H9 (cell line): Measurements from ENCODE around the gene ASF1B. TPM values are rescaled to one million over a fixed set of nuclear protein-coding genes. Genes with fewer than 3 reads are reported as not detected.

Experiments
- DNase-seq: peaks from one replicate; pipeline ENCODE4 v3.0.0-alpha.2; 2017
- H2AFZ ChIP-seq: one replicate; pipeline ENCODE4 v1.6.1; 2013; ENCODE audit warnings: mild to moderate bottlenecking, low read length, control low read depth, moderate library complexity
- H2AK5ac ChIP-seq: 2 replicates; pipeline ENCODE4 v1.6.1; 2013; ENCODE audit warnings: low read length, control low read depth, mixed read lengths; ENCODE audit not compliant: insufficient read length
- H2BK120ac ChIP-seq: one replicate; pipeline ENCODE4 v1.6.1; 2013; ENCODE audit warnings: low read depth, mild to moderate bottlenecking, low read length, control low read depth, inconsistent platforms; ENCODE audit not compliant: poor library complexity, severe bottlenecking
- H2BK12ac ChIP-seq: 2 replicates; pipeline ENCODE4 v1.6.1; 2013; ENCODE audit warnings: low read length, control low read depth, mixed read lengths, low read depth; ENCODE audit not compliant: insufficient read length
- H2BK15ac ChIP-seq: 2 replicates; pipeline ENCODE4 v1.6.1; 2013; ENCODE audit warnings: low read depth, low read length, control low read depth
- H2BK20ac ChIP-seq: one replicate; pipeline ENCODE4 v1.6.1; 2013; ENCODE audit warnings: low read depth, mild to moderate bottlenecking, low read length, control low read depth, inconsistent platforms; ENCODE audit not compliant: poor library complexity, severe bottlenecking
- H2BK5ac ChIP-seq: 2 replicates; pipeline ENCODE4 v1.6.1; 2013; ENCODE audit warnings: low read length, control low read depth, mixed read lengths; ENCODE audit not compliant: insufficient read length
- H3K14ac ChIP-seq: 2 replicates; pipeline ENCODE4 v1.6.1; 2013; ENCODE audit warnings: low read length, control low read depth; ENCODE audit not compliant: insufficient read depth
- H3K18ac ChIP-seq: 2 replicates; pipeline ENCODE4 v1.6.1; 2013; ENCODE audit warnings: low read depth, mild to moderate bottlenecking, mixed read lengths, low read length, control low read depth; ENCODE audit not compliant: insufficient read length
- H3K23ac ChIP-seq: 2 replicates; pipeline ENCODE4 v1.6.1; 2013; ENCODE audit warnings: low read length, control low read depth, mixed read lengths, low read depth; ENCODE audit not compliant: insufficient read length
- H3K23me2 ChIP-seq: 2 replicates; pipeline ENCODE4 v1.6.1; 2013; ENCODE audit warnings: low read depth, mild to moderate bottlenecking, mixed read lengths, low read length, control low read depth; ENCODE audit not compliant: insufficient read length, poor library complexity, severe bottlenecking
- H3K27ac ChIP-seq: 2 replicates; pipeline ENCODE4 v1.5.1; 2013; ENCODE audit warnings: low read length, control low read depth, mixed read lengths, low read depth; ENCODE audit not compliant: insufficient read length
- H3K27me3 ChIP-seq: 2 replicates; pipeline ENCODE4 v1.6.1; 2013; ENCODE audit warnings: low read length, control low read depth, inconsistent platforms; ENCODE audit not compliant: insufficient read depth
- H3K4ac ChIP-seq: 2 replicates; pipeline ENCODE4 v1.6.1; 2013; ENCODE audit warnings: low read depth, mild to moderate bottlenecking, control low read depth, inconsistent platforms, low read length, moderate library complexity
- H3K4me1 ChIP-seq: 2 replicates; pipeline ENCODE4 v1.6.1; 2013; ENCODE audit warnings: low read length, control low read depth, inconsistent platforms; ENCODE audit not compliant: insufficient read depth
- H3K4me2 ChIP-seq: 2 replicates; pipeline ENCODE4 v1.6.1; 2013; ENCODE audit warnings: low read length, control low read depth, mixed read lengths; ENCODE audit not compliant: insufficient read length, insufficient read depth
- H3K56ac ChIP-seq: 2 replicates; pipeline ENCODE4 v1.6.1; 2013; ENCODE audit warnings: low read depth, mild to moderate bottlenecking, mixed read lengths, low read length, control low read depth; ENCODE audit not compliant: insufficient read length
- H3K79me1 ChIP-seq: 2 replicates; pipeline ENCODE4 v1.6.1; 2013; ENCODE audit warnings: low read depth, mild to moderate bottlenecking, moderate library complexity, low read length, control low read depth, inconsistent platforms; ENCODE audit not compliant: insufficient read depth, poor library complexity, severe bottlenecking
- H3K79me2 ChIP-seq: 2 replicates; pipeline ENCODE4 v1.6.1; 2013; ENCODE audit warnings: low read length, control low read depth, inconsistent platforms; ENCODE audit not compliant: insufficient read depth
- H3K9ac ChIP-seq: 2 replicates; pipeline ENCODE4 v1.6.1; 2013; ENCODE audit warnings: low read length, control low read depth, mixed read lengths; ENCODE audit not compliant: insufficient read length; ENCODE audit errors: extremely low read depth
- H3K9me3 ChIP-seq: one replicate; pipeline ENCODE4 v1.6.1; 2013; ENCODE audit warnings: low read depth, low read length, inconsistent platforms; ENCODE audit not compliant: control insufficient read depth
- H3T11ph ChIP-seq: one replicate; pipeline ENCODE4 v1.6.1; 2013; ENCODE audit warnings: mild to moderate bottlenecking, low read length, control low read depth, inconsistent platforms
- H4K20me1 ChIP-seq: one replicate; pipeline ENCODE4 v1.6.1; 2013; ENCODE audit not compliant: control insufficient read depth, insufficient read length, insufficient read depth
- H4K5ac ChIP-seq: 2 replicates; pipeline ENCODE4 v1.6.1; 2013; ENCODE audit warnings: low read depth, mild to moderate bottlenecking, mixed read lengths, low read length, control low read depth; ENCODE audit not compliant: insufficient read length
- H4K8ac ChIP-seq: replicated peaks from 2 replicates; pipeline ENCODE4 v1.6.1; 2013; ENCODE audit warnings: low read length, control low read depth, mixed read lengths, low read depth; ENCODE audit not compliant: insufficient read length
- H4K91ac ChIP-seq: 2 replicates; pipeline ENCODE4 v1.6.1; 2013; ENCODE audit warnings: low read depth, mild to moderate bottlenecking, moderate library complexity, mixed read lengths, low read length, control low read depth; ENCODE audit not compliant: insufficient read length
- H3K27ac Mint-ChIP-seq, 3 experiments: 2 replicates in 2 of 3; 3 replicates in 1 of 3; pipeline ENCODE4 v1.8.0; 2020 to 2021; ENCODE audit warnings: mixed read lengths in 3 of 3, mild to moderate bottlenecking in 1 of 3, moderate library complexity in 1 of 3
- H3K27me3 Mint-ChIP-seq: 2 replicates; pipeline ENCODE4 v1.8.0; 2021; ENCODE audit warnings: low read depth, mild to moderate bottlenecking, moderate library complexity, mixed read lengths
- H3K36me3 Mint-ChIP-seq, 3 experiments: 2 replicates in 2 of 3; 3 replicates in 1 of 3; pipeline ENCODE4 v1.8.0; 2020 to 2021; ENCODE audit warnings: low read depth in 3 of 3, mixed read lengths in 3 of 3; ENCODE audit not compliant: insufficient read depth in 1 of 3
- H3K4me1 Mint-ChIP-seq, 2 experiments: 2 replicates each; pipeline ENCODE4 v1.8.0; 2020; ENCODE audit warnings: mixed read lengths in 2 of 2
- H3K4me3 Mint-ChIP-seq, 2 experiments: 2 replicates in 1 of 2; 3 replicates in 1 of 2; pipeline ENCODE4 v1.8.0; 2020 to 2021; ENCODE audit warnings: mild to moderate bottlenecking in 2 of 2, mixed read lengths in 2 of 2, moderate library complexity in 1 of 2
- H3K9me3 Mint-ChIP-seq, 2 experiments: 2 replicates in 1 of 2; 3 replicates in 1 of 2; pipeline ENCODE4 v1.8.0; 2020; ENCODE audit warnings: mild to moderate bottlenecking in 2 of 2, mixed read lengths in 2 of 2, moderate library complexity in 1 of 2
- CTCF ChIP-seq: fragments of 200-600 bp; sonication (generic); conservative IDR thresholded peaks from 3 replicates; pipeline ENCODE4 v1.8.0; 2021; ENCODE audit warnings: antibody characterized with exemption, mild to moderate bottlenecking
- WGBS: extraction: QIAGEN DNeasy Blood & Tissue Kit; methylation state at CpG from one replicate; pipeline ENCODE4 v1.1.7; 2013; ENCODE audit warnings: missing lambda C conversion rate, low lambda C conversion rate, mixed read lengths; ENCODE audit not compliant: insufficient read length; ENCODE audit errors: extremely low coverage; 5-methylcytosine and 5-hydroxymethylcytosine counted together
- total RNA-seq: library from RNA; stranded (reverse); gene quantifications from 2 replicates; pipeline ENCODE4 v1.2.1, GENCODE V29; 2021

ASF1B gene
- total RNA-seq, 1 experiment from 2014 or later, result 46.6 TPM

- Histone ChIP-seq H3K18ac (no peak overlapping the region), H3K4me1 (no peaks in the 10 kb centered on the region), H3K79me2 (no peaks in the 10 kb centered on the region), H3K4me2 (no peak overlapping the region), H3T11ph (no peak overlapping the region), H2AFZ (no peak overlapping the region), H3K9ac (no peak overlapping the region), H3K79me1 (no peaks in the 10 kb centered on the region), H2AK5ac (no peak overlapping the region), H3K56ac (no peak overlapping the region), H2BK20ac (no peak overlapping the region), H4K20me1 (no peaks in the 10 kb centered on the region), H3K4ac (no peak overlapping the region), H4K91ac (no peak overlapping the region), H3K23ac (no peak overlapping the region), H3K9me3 (no peaks in the 10 kb centered on the region), H3K14ac (no peak overlapping the region), H2BK12ac (no peak overlapping the region), H3K23me2 (no peaks in the 10 kb centered on the region), H2BK15ac (no peak overlapping the region), H4K5ac (no peak overlapping the region), H3K27me3 (no peaks in the 10 kb centered on the region), H4K8ac (no peak overlapping the region), H2BK120ac (no peak overlapping the region), H2BK5ac (no peak overlapping the region), H3K27ac (no peak overlapping the region)
- H3K27ac Mint-ChIP-seq, result no peak overlapping the region
- peaks cover 2 to 24% (median 8%) of the 10 kb centered on the region in 3 experiments; a peak in 4 of 7 replicates for H3K36me3 Mint-ChIP-seq
- H3K9me3 Mint-ChIP-seq, result no peaks in the 10 kb centered on the region
- H3K4me1 Mint-ChIP-seq, result no peaks in the 10 kb centered on the region
- WGBS, result no CpG with 5 or more reads among the region's 1 CpG
- no peaks in the 10 kb centered on the region for H3K27me3 Mint-ChIP-seq
- no peak for TF ChIP-seq CTCF
- H3K4me3 Mint-ChIP-seq, result no peak overlapping the region
- no peak for DNase-seq
These were observed 33.1 kb downstream of the ASF1B start for GRCh38 chr19:14103310-14103709.
